HG03342 (cell line): ENCODE measurements around the gene CAPN15.
A peak's percentile ranks its signal among the peaks of the same experiment; 100 is the strongest.

Source experiments
- ATAC-seq: cut with Tn5 transposase; IDR thresholded peaks from one replicate; pipeline ENCODE4 v1.9.1; 2021; ENCODE audit warnings: mild to moderate bottlenecking, moderate library complexity; ENCODE audit not compliant: unreplicated experiment

Gene CAPN15

DNA sequence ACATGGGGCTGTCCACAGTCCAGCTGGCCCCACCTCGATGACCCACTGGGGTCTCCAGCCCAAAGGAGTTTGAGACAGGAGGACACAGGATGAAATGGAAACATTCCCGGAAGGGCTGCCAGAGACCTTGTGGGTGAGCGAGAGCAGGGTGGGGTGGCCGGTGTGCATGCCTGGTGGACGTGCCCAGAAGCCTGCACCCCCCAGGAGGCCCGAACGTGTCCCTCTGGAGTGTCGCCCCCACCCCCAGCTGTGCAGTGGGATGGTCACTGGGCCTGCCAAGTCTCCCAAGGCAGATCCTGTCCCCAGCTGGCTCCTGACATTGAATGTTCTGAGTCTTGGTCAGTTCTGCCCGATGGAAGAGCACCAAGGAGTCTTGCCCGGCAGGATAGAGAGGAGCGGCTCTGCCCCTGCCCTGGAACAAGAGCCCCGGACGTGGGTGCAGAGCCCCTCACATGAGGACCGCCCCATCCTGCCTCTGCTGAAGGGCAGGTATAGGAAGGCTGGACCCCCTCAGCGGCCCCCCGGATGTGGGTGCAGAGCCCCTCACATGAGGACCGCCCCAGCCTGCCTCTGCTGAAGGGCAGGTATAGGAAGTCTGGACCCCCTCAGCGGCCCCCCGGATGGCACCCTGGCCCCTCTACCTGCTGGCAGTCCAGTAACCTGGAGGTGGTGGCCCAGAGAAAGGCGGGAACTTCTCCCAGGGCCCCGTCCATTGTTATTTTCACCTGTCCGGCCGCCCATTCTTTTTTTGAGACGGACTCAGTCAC is 3.1 kb upstream of the CAPN15 start:
- ATAC-seq, result no peak

DNA sequence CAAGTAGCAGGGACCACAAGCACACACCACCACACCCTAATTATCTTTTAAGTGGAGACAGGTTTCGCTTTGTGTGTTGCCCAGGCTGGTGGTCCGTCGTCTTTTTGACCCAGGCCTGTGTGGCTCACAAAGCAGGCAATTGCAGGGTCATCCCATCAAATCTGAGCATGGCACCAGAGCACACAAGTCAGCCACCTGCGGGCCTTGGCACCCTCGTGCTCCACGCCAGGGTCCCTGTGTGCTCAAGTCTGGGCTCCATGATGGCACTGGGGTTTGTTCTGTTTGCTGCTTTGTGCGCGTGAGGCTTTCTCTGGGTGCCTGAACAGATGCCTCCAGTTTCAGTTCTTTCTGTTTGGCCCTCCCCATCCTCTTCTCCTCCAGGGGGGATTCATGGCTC is 2.4 kb upstream of the CAPN15 start:
- no peak for ATAC-seq

GRCh38 chr16:525520-526180 is 1.9 kb upstream of the CAPN15 start:
- ATAC-seq, result no peak

DNA sequence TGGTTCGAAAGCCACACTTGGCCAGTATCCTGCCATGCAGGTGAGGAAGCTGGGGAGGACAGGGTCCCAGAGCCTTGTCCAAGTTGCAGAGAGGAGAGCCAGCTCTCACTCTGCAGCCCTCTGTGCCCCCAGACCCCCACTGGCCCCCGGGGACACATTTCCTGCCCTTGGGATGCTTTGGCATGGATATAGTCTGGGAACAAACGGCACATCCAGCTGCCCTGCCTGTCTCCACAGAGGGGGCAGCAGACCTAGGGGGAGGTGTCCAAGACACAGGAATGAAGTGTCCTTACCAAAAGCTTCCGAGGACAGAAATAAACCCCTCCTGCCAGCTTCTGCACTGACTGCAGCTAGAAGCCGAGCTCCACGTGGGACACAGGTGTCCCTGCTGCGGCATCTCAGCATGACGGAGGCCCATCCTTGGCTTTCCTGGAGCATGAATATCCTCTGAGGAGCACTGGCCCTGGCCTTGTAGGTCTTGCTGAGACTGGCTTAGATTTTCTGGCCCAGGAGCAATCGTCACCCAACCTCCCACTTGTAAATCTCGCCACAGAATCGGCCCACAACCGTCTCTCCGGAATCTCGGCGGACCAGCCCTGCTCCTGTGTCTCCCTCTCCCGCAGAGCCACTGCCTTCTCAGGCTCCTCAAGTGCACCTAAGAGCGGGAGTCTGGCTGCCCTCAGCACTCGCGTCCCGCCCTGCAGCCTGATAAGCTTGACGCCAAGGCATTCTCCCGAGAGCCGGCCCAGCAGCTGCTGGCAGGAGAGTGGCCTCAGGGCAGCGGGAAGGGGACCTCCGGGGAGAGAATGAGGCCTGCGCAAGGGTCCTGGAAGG is 1.1 kb upstream of the CAPN15 start:
- ATAC-seq, result no peak

- peak; percentile 5 for ATAC-seq
These were observed 849 bp downstream of the CAPN15 start for GRCh38 chr16:528111-529011.

DNA sequence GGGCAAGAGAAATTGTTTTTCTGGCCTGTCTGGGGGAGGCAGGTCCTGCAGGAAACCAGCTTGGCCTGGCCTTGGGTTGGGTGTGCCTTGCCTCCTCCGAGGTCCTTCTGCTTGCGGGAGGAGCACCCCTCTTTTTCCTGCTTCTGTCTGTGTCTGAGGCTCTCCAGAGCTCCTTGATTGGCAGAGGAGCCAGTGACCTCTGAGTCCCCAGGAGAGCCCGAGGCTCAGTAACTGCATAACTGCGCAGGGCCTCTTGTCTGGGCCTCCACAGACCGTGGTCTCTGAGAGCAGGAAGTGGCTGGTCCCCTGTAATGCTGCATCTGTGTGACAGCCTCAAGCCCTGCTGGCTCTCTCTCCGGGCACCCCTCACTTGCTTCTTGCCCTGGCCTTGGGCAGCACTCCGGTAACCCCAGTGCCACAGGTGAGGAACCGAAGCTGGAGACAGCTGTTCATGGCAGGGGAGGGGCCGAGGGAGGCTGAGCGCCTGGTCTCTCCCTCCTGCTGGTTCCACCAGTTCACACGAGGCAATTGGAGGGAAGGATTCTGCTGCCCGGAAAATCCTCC is 1.6 kb downstream of the CAPN15 start:
- no peak for ATAC-seq

DNA sequence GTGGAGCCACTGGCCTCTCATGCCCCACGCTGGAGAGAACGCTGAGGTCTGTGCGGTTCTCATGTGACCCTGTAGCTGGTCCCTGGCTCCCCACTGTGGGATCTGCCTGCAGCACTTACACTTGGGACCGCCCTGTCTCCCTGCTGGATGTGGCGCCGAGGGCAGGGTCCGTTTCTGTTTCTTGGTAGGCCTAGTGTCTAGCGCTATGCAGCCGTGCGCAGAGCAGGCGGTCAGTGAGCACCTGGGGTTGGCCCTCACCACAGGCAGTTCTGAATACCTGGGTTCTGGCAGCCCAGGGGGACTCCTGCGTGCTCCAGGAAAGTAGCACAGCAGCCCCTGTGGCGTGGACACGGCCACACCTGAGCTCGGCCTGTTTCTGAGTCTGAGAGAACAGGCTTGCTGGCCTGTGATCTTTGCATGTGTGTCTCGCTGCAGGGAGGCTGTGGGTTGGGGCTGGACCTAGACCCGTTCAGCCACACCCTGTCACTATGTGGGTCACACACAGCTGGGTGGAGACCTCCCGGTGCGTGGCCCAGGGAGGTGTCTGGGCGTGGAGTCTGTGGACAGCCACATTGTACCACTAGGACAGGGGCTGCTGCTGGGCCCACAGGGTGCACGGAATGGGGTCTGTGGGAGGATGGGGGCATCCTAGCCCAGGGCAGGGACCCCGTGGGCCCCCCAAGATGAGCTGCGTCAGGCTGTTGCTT is 2.8 kb downstream of the CAPN15 start:
- ATAC-seq, result no peak

DNA sequence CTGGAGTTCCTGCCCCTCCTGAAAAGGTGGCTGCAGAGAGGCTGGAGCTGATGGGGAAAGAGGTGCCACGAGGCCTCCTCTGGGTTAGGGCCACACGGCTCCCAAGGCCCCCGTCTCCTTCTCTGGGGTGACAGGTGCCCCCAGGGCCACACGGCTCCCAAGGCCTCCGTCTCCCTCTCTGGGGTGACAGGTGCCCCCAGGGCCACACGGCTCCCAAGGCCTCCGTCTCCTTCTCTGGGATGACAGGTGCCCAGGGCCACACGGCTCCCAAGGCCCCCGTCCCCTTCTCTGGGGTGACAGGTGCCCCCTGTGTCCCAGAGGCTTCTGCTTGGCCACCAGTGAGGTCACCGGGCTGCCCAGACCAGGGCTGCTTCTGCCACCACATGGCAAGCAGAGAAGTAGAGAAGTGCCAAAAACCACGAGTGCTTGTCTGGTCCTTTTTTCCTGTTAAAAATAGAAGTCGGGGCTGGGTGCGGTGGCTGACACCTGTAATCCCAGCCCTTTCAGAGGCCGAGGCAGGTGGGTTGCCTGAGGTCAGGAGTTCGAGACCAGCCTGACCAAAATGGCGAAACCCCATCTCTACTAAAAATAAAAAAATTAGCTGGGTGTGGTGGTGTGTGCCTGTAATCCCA is 4.1 kb downstream of the CAPN15 start:
- no peak for ATAC-seq

DNA sequence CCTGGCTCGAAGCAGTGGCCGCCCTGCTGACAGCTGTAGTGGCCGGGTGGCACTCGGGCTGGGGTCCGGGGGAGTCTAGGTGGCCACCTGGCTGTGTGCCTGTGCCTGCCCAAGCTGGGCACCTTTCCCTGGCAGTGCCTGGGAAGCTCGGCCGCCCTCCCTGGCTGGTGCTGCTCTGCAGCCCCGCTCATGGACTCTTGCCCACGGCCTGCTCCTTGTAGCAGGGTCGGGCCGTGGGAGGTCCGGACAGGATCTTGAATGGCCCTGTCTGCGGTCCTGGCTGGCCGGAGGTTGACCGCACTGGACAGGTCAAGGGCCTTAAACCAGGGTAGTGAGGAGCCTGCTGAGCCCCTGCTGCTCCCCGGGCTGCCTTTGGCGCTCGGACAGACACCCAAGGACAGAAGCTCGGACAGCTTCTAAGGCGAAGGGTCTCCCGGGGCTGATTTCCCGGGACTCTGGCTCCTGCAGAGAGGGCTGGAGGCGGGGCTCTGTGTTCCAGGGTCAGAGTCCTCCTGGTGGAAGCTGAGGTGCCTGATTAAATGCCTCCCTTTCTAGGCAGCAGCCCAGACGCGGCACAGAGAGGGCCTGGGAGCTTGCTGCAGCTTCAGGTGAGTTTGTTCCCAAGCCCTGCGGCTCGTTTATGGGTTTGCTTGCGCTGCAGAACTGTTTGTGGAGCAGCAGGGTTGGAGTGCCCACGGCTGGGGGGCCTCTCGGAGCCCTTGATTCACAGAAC is 6.0 kb downstream of the CAPN15 start:
- ATAC-seq, result no peak

DNA sequence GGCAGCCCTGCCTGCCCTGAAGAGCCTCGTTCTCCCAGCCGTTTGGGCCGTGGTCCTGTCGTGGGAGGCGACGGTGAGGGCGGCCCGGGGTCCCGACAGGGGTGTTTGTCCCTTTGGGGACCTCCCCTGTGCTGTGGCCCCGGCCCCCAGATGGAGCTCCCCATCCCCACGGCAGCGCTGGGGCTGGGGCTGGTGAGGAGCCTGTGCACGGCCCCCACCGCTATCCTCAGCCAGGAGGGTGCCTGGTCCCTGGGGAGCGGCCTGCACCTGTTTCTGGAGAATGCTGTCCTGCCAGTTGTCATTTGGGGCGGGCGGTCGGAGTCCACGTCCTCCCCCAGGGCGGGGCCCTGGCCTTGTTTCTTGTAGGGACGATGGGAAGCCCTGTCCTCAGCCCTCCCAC is 6.6 kb downstream of the CAPN15 start:
- ATAC-seq, result no peak

DNA sequence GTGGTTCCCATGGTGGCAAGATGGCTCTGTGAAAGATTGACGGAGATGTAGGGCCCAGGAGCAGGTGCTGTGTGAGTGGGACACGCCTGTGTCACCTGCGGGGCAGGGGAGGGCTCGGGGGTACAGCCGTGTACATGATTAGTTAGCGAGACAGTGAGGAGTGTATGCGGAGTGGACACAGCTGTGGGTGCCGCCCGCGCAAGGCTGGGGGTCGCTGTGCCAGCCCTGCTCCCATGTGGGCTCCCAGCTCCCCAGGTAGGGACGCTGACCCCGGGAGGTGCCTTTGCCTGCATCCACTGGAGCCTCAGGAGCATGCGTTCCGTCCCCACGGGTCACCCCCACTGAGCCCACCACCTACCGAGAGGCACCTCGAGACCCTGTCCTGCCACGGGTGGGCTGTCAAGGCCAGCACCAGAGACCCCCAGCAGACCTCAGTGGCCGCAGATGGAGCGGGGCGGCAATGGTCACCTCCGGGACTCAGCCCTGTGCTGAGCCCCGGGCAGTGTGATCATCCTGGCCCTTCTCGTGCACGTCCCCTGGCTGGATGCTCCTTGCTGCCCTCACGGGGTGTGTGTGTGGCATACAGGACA is 7.4 kb downstream of the CAPN15 start:
- ATAC-seq, result no peak

DNA sequence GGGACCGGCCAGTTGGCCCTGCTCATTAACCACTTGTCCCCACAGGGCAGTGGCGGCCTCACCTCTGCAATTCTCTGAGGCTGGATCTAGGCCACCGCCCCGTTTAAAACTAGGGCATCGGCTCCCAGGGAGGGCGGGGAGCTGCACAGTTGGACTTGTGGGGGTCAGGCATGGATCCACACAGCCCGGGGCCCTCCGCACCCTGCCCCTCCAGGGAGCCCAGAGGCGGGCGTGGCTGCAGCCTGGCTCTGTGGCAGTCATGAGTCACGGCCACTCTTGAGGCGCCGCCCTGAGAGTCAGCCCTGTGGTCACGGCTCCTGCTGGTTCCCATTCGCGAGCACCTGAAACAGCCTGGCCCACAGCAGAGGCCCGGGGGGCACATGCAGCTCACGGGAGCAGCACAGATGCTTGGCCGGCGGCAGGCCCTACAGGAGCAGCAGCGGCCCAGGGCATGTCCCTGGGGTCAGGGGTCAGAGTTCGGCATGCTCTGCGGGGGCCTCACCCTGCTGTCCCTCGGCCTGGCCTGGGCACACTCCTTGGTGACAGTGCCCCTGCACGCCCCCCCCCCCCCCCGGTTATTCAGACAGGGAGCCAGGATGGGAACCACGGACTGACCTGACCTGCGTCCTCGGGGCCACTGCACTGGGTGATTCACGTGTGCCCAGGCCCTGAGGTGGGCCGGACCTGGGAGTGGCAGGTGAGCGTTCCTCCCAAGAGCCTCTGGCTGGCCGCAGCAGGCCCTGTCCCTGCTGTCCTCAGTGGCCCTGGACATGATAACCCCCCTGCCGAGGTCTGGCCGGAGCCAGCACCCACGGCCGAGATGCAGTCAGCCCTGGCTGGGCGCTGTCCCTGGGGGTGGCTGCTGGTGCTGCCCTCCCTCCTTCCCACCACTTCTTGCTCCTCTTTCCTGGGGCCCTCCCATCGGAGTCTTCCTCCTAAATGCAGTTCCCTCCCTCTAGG is 8.2 kb downstream of the CAPN15 start:
- no peak for ATAC-seq

GRCh38 chr16:536746-537145 is 9.2 kb downstream of the CAPN15 start:
- no peak for ATAC-seq

DNA sequence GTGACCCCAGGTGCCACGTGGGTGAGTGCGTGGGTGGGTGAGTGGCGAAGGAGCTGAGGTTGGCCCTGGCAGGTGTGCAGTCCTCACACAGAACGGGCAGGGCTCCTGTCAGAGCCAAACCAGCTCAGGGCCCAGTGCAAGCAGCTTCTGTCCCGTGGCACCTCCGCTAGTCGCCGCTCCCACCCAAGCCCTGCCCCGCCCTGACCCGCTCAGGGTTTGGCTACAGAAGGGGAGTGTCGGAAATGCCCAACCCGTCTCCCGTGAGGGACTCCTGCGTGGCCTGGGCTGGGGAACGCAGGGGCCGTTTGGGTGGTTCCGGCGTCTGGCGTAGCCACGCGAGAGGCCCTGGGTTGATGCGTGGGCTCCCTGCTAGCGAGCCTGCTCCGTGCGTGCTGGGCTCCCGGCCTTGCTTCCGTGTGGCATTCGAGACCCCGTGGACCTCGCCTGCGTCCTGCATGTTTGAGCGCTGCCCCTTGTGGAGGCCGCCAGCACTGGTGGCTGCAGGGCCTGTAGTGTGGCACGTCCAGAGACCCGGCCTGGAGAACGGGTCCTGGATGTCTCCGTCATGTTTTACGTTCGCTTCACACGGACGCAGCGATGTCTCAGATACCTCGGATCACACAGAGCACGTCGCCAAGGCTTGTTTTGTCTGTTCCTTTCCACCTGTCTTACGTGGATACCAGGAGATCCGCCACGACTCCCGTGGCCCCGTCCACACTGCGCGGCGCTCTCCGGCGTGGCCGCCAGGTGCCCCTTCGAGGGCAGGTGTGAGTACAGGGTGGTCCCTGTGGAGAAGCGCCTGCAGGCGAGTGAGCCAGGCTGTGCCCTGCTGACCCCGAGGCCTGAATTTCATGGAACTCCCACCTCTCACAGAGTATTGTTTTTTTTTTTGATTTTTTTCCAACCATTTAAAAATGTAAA is 10.2 kb downstream of the CAPN15 start:
- ATAC-seq, result no peak

GRCh38 chr16:539901-540530 is 12.5 kb downstream of the CAPN15 start:
- no peak for ATAC-seq
